ENCODE results near the gene ARFGEF2. TPM values are rescaled to one million over a fixed set of nuclear protein-coding genes. Genes with fewer than 3 reads are reported as not detected.
"Not testable (repeated sequence)": the region's sequence is repeated elsewhere in the genome, so short reads cannot be mapped to it uniquely, and the experiment has no call there.

The ARFGEF2 gene
- total and polyA plus RNA-seq, 4 donors = 7.4 to 35.1 (median 20.1) TPM

DNA sequence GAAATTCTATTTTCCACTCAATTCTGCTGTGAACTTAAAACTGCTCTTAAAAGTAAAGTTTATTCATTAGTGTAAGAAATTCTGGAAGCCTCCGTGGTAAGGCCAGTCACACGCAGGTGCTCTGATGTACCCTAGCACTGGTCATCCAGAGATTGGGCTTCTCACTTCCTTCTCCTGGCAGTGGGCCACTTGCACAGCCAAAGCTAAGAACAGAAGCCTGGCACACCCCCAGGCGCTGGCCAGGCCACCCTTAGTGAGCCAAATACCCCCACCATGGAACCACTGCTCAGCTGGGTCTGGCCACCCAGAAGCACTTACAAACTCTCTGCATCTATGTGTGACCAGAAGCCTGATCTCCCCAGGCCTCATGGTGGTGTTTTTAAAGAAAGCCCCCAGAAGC, 35.3 kb upstream of the ARFGEF2 start:
- Histone ChIP-seq H3K27ac (ENCODE audit: low read depth in 1 of 2, low read length in 1 of 2) (no peak overlapping the region), H3K9ac (ENCODE audit: insufficient read depth in 1 of 2, low read length in 2 of 2) (no peak overlapping the region), H3K4me3 (no peak overlapping the region), H3K9me3 (ENCODE audit: control insufficient read depth in 4 of 4, insufficient read depth in 3 of 4, low read length in 3 of 4) (no peaks in the 10 kb centered on the region), H3K36me3 (ENCODE audit: control insufficient read depth in 4 of 4, insufficient read depth in 4 of 4, low read length in 4 of 4) (no peaks in the 10 kb centered on the region), H3K27me3 (ENCODE audit: control insufficient read depth in 3 of 3, insufficient read depth in 3 of 3, low read length in 2 of 3) (peaks cover 0 to 5% (median 0%) of the 10 kb centered on the region in 3 donors), H3K4me1 (ENCODE audit: control insufficient read depth in 5 of 5, insufficient read depth in 5 of 5, low read length in 5 of 5) (peaks cover 0 to 7% (median 0%) of the 10 kb centered on the region in 5 donors)
- WGBS, 2 donors = 68 to 84% methylated on average over 3 of the region's 3 CpGs
- no peak for DNase-seq
- TF ChIP-seq CTCF (IDR thresholded peaks at IDR 0.05; ENCODE audit: control extremely low read depth, extremely low read depth) = no peak
- ATAC-seq (ENCODE audit: insufficient read depth, low FRiP score) = no peak

DNA sequence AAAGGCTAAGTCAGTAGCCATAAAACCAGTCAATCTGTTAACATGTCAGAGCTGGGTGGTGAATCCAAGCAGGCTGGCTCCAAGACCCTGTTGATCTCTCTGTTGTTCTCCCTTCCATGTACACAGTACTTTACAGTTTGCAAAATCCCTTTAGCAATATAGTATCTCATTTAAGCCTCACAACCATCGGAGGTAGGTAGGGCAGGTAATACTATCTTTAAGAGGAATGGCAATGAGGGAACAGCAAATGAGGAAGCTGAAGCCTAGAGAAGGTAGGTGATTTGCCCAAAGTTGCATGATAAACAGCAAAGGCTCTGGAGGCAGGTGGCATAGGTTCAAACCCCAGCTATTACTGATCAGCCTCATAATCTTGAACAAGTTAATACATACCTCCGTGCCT, 34.7 kb upstream of the ARFGEF2 start:
- Histone ChIP-seq H3K27me3 (ENCODE audit: control insufficient read depth in 3 of 3, insufficient read depth in 3 of 3, low read length in 2 of 3) (peaks cover 0 to 11% (median 0%) of the 10 kb centered on the region in 3 donors), H3K9me3 (ENCODE audit: control insufficient read depth in 4 of 4, insufficient read depth in 3 of 4, low read length in 3 of 4) (peaks cover 0 to 2% (median 0%) of the 10 kb centered on the region in 4 donors), H3K9ac (ENCODE audit: insufficient read depth in 1 of 2, low read length in 2 of 2) (no peak overlapping the region), H3K36me3 (ENCODE audit: control insufficient read depth in 4 of 4, insufficient read depth in 4 of 4, low read length in 4 of 4) (no peaks in the 10 kb centered on the region), H3K4me1 (ENCODE audit: control insufficient read depth in 5 of 5, insufficient read depth in 5 of 5, low read length in 5 of 5) (peaks cover 0 to 7% (median 0%) of the 10 kb centered on the region in 5 donors), H3K4me3 (no peak overlapping the region), H3K27ac (ENCODE audit: low read depth in 1 of 2, low read length in 1 of 2) (no peak overlapping the region)
- WGBS, 2 donors = 85 to 94% methylated on average over 2 of the region's 2 CpGs
- no peak for TF ChIP-seq CTCF (IDR thresholded peaks at IDR 0.05; ENCODE audit: control extremely low read depth, extremely low read depth)
- ATAC-seq (ENCODE audit: insufficient read depth, low FRiP score) (no peak), DNase-seq (no peak)

GRCh38 chr20:48888517-48888916, 33.0 kb upstream of the ARFGEF2 start:
- not testable (repeated sequence) for H3K36me3 ChIP-seq (ENCODE audit: control insufficient read depth in 4 of 4, insufficient read depth in 4 of 4, low read length in 4 of 4); H3K4me3 ChIP-seq; H3K9ac ChIP-seq (ENCODE audit: insufficient read depth in 1 of 2, low read length in 2 of 2); H3K4me1 ChIP-seq (ENCODE audit: control insufficient read depth in 5 of 5, insufficient read depth in 5 of 5, low read length in 5 of 5); H3K27ac ChIP-seq (ENCODE audit: low read depth in 1 of 2, low read length in 1 of 2); H3K9me3 ChIP-seq (ENCODE audit: control insufficient read depth in 4 of 4, insufficient read depth in 3 of 4, low read length in 3 of 4); ATAC-seq (ENCODE audit: insufficient read depth, low FRiP score); DNase-seq
- peaks cover 0 to 24% (median 0%) of the 10 kb centered on the region in 3 donors for H3K27me3 ChIP-seq (ENCODE audit: control insufficient read depth in 3 of 3, insufficient read depth in 3 of 3, low read length in 2 of 3)
- WGBS, 2 donors = 72 to 80% methylated on average over 6 of the region's 6 CpGs

GRCh38 chr20:48889140-48889790, 32.2 kb upstream of the ARFGEF2 start:
- peaks cover 0 to 7% (median 0%) of the 10 kb centered on the region in 5 donors for H3K4me1 ChIP-seq (ENCODE audit: control insufficient read depth in 5 of 5, insufficient read depth in 5 of 5, low read length in 5 of 5)
- H3K27me3 ChIP-seq (ENCODE audit: control insufficient read depth in 3 of 3, insufficient read depth in 3 of 3, low read length in 2 of 3) = peaks cover 0 to 24% (median 0%) of the 10 kb centered on the region in 3 donors
- TF ChIP-seq CTCF (IDR thresholded peaks at IDR 0.05; ENCODE audit: control extremely low read depth, extremely low read depth) = no peak
- no peak overlapping the region for H3K4me3 ChIP-seq
- 72 to 74% methylated on average over 3 of the region's 3 CpGs for WGBS, 2 donors
- H3K9me3 ChIP-seq (ENCODE audit: control insufficient read depth in 4 of 4, insufficient read depth in 3 of 4, low read length in 3 of 4) = peaks cover 0 to 7% (median 4%) of the 10 kb centered on the region in 4 donors
- H3K9ac ChIP-seq (ENCODE audit: insufficient read depth in 1 of 2, low read length in 2 of 2) = no peak overlapping the region
- H3K27ac ChIP-seq (ENCODE audit: low read depth in 1 of 2, low read length in 1 of 2) = no peak overlapping the region
- DNase-seq = peak in 2 of 3 donors; percentile 75 to 83
- ATAC-seq (ENCODE audit: insufficient read depth, low FRiP score) = no peak
- no peaks in the 10 kb centered on the region for H3K36me3 ChIP-seq (ENCODE audit: control insufficient read depth in 4 of 4, insufficient read depth in 4 of 4, low read length in 4 of 4)

Data from lung (tissue), 12 donors.